H1 (cell line): ENCODE data around the gene ZNF687. TPM values are rescaled to one million over a fixed set of nuclear protein-coding genes. Genes with fewer than 3 reads are reported as not detected.

Experiments used
- CTCF ChIA-PET: fragments of 300-600 bp; sonication (Branson Sonifier 250); formaldehyde crosslinking; loops from one replicate; lab custom pipeline; 2021; ENCODE audit not compliant: partially characterized antibody; lab: Charles Lee
- POLR2A ChIA-PET: fragments of 300-600 bp; sonication (Branson Sonifier 250); formaldehyde crosslinking; loops from one replicate; lab custom pipeline; 2021; ENCODE audit warnings: inconsistent platforms; ENCODE audit not compliant: partially characterized antibody; lab: Charles Lee
- DNase-seq, 2 experiments: peaks; one replicate each; pipeline versions ENCODE4 v3.0.0 to v3.0.0-alpha.2; 2010 to 2022; ENCODE audit warnings: low spot score in 2 of 2, low read depth in 1 of 2, mixed read lengths in 1 of 2
- FAIRE-seq: peaks from 2 replicates; lab custom pipeline; 2011; peaks lifted over from hg19 to GRCh38; lab: Jason Lieb, UNC
- H2AFZ ChIP-seq: 2 replicates; pipeline ENCODE4 v1.8.1; 2012; ENCODE audit warnings: low read length, inconsistent platforms
- H2AK5ac ChIP-seq: 2 replicates; pipeline ENCODE4 v1.6.1; 2013; ENCODE audit warnings: low read depth, low read length
- H2BK120ac ChIP-seq: replicated peaks from 2 replicates; pipeline ENCODE3; 2013; ENCODE audit warnings: low read depth, low read length, inconsistent platforms
- H2BK12ac ChIP-seq: 2 replicates; pipeline ENCODE4 v1.6.1; 2013; ENCODE audit warnings: low read depth, low read length
- H2BK15ac ChIP-seq: 2 replicates; pipeline ENCODE4 v1.6.1; 2013; ENCODE audit warnings: low read length
- H2BK20ac ChIP-seq: 2 replicates; pipeline ENCODE4 v1.6.1; 2013; ENCODE audit warnings: low read length
- H2BK5ac ChIP-seq: 2 replicates; pipeline ENCODE4 v1.6.1; 2013; ENCODE audit warnings: low read depth, low read length
- H3K14ac ChIP-seq: 2 replicates; pipeline ENCODE4 v1.6.1; 2013; ENCODE audit warnings: inconsistent platforms; ENCODE audit not compliant: insufficient read length
- H3K18ac ChIP-seq: 2 replicates; pipeline ENCODE4 v1.6.1; 2013; ENCODE audit warnings: low read length; ENCODE audit errors: extremely low read depth
- H3K23ac ChIP-seq: 2 replicates; pipeline ENCODE4 v1.6.1; 2013; ENCODE audit warnings: inconsistent platforms; ENCODE audit not compliant: insufficient read length
- H3K23me2 ChIP-seq: 2 replicates; pipeline ENCODE4 v1.6.1; 2013; ENCODE audit warnings: low read depth, low read length
- H3K27ac ChIP-seq: 2 replicates; pipeline ENCODE4 v1.6.1; 2011; ENCODE audit warnings: low read depth, low read length, inconsistent platforms
- H3K27me3 ChIP-seq, 4 experiments: replicated peaks in 1 of 4; 1 replicate in 1 of 4; 2 replicates in 3 of 4; pipeline versions ENCODE4 v1.6.1 to v1.8.1; 2011 to 2013; ENCODE audit warnings: low read length in 3 of 4, mild to moderate bottlenecking in 3 of 4, inconsistent platforms in 2 of 4, mixed read lengths in 2 of 4, moderate library complexity in 1 of 4; ENCODE audit not compliant: control insufficient read depth in 3 of 4, insufficient read depth in 3 of 4; ENCODE audit errors: extremely low read depth in 1 of 4
- H3K36me3 ChIP-seq, 4 experiments: 2 replicates each; pipeline versions ENCODE4 v1.6.1 to v1.8.1; 2011 to 2013; ENCODE audit warnings: mild to moderate bottlenecking in 4 of 4, low read length in 3 of 4, moderate library complexity in 2 of 4, control low read depth in 1 of 4, inconsistent platforms in 1 of 4; ENCODE audit not compliant: insufficient read depth in 4 of 4, control insufficient read depth in 2 of 4
- H3K4ac ChIP-seq: replicated peaks from 2 replicates; pipeline ENCODE3; 2013; ENCODE audit warnings: low read length, low read depth, mixed read lengths, inconsistent platforms; ENCODE audit not compliant: insufficient read length
- H3K4me1 ChIP-seq, 4 experiments: replicated peaks in 1 of 4; 1 replicate in 1 of 4; 2 replicates in 3 of 4; pipeline versions ENCODE4 v1.6.1 to v1.8.1; 2011 to 2013; ENCODE audit warnings: low read length in 3 of 4, inconsistent platforms in 2 of 4, mixed read lengths in 1 of 4; ENCODE audit not compliant: insufficient read depth in 4 of 4, control insufficient read depth in 3 of 4
- H3K4me2 ChIP-seq, 2 experiments: 2 replicates each; pipeline versions ENCODE4 v1.6.1 to v1.8.1; 2011 to 2013; ENCODE audit warnings: low read depth in 2 of 2, low read length in 2 of 2, control low read depth in 1 of 2, inconsistent platforms in 1 of 2, mild to moderate bottlenecking in 1 of 2; ENCODE audit not compliant: insufficient read depth in 1 of 2
- H3K4me3 ChIP-seq, 4 experiments: fragments of 200-600, 300-600 bp in 1 of 4; sonication (generic), shearing (Covaris generic), sonication (Bioruptor Twin) in 1 of 4; 2 replicates each; pipeline versions ENCODE4 v1.5.1 to v1.8.1; 2011 to 2016; ENCODE audit warnings: low read length in 4 of 4, low read depth in 3 of 4, control low read depth in 2 of 4, inconsistent platforms in 2 of 4, mild to moderate bottlenecking in 2 of 4, mixed read lengths in 1 of 4, moderate library complexity in 1 of 4; ENCODE audit not compliant: insufficient read depth in 2 of 4; ENCODE audit errors: extremely low read depth in 1 of 4
- H3K56ac ChIP-seq: replicated peaks from 2 replicates; pipeline ENCODE3; 2013; ENCODE audit warnings: low read depth, mild to moderate bottlenecking, mixed read lengths, low read length, inconsistent platforms; ENCODE audit not compliant: insufficient read length
- H3K79me1 ChIP-seq: 2 replicates; pipeline ENCODE4 v1.6.1; 2013; ENCODE audit warnings: low read depth, low read length, control low read depth
- H3K79me2 ChIP-seq, 2 experiments: 2 replicates each; pipeline versions ENCODE4 v1.6.1 to v1.8.1; 2012 to 2013; ENCODE audit warnings: low read length in 2 of 2, mild to moderate bottlenecking in 2 of 2, inconsistent platforms in 1 of 2; ENCODE audit not compliant: insufficient read depth in 2 of 2, control insufficient read depth in 1 of 2
- H3K9ac ChIP-seq, 4 experiments: replicated peaks in 1 of 4; 1 replicate in 1 of 4; 2 replicates in 3 of 4; pipeline versions ENCODE4 v1.6.1 to v1.8.1; 2011 to 2013; ENCODE audit warnings: low read depth in 3 of 4, low read length in 3 of 4, control low read depth in 2 of 4, mild to moderate bottlenecking in 2 of 4, moderate library complexity in 2 of 4, inconsistent platforms in 1 of 4; ENCODE audit errors: extremely low read depth in 1 of 4
- H3K9me3 ChIP-seq, 2 experiments: 2 replicates each; pipeline versions ENCODE4 v1.6.1 to v1.8.1; 2012 to 2013; ENCODE audit warnings: mild to moderate bottlenecking in 2 of 2, moderate library complexity in 2 of 2, control low read depth in 1 of 2, inconsistent platforms in 1 of 2, low read depth in 1 of 2, low read length in 1 of 2, mixed read lengths in 1 of 2; ENCODE audit not compliant: insufficient read depth in 2 of 2
- H4K20me1 ChIP-seq, 2 experiments: replicated peaks in 1 of 2; 2 replicates each; pipeline versions ENCODE3 to v1.8.1; 2011 to 2013; ENCODE audit warnings: inconsistent platforms in 2 of 2, low read length in 2 of 2, mild to moderate bottlenecking in 1 of 2; ENCODE audit not compliant: insufficient read depth in 2 of 2, control insufficient read depth in 1 of 2
- H4K5ac ChIP-seq: 2 replicates; pipeline ENCODE4 v1.6.1; 2013; ENCODE audit warnings: low read length, low read depth, mixed read lengths, inconsistent platforms; ENCODE audit not compliant: insufficient read length
- H4K8ac ChIP-seq: 2 replicates; pipeline ENCODE4 v1.8.0; 2013; ENCODE audit warnings: mild to moderate bottlenecking, moderate library complexity, low read length, inconsistent platforms; ENCODE audit not compliant: insufficient read depth; ENCODE audit errors: extremely low read depth
- H4K91ac ChIP-seq: replicated peaks from 2 replicates; pipeline ENCODE3; 2013; ENCODE audit warnings: low read length, mixed read lengths, inconsistent platforms; ENCODE audit not compliant: insufficient read length
- ATF3 ChIP-seq: IDR thresholded peaks from 2 replicates; pipeline ENCODE4 v1.6.1; 2011; ENCODE audit warnings: low read depth, mild to moderate bottlenecking, low read length; ENCODE audit not compliant: insufficient read depth
- CBX8 ChIP-seq: fragments of 300-800, 300-1000 bp; sonication (generic); IDR thresholded peaks from 2 replicates; pipeline ENCODE4 v1.7.1; 2016; ENCODE audit warnings: low read depth, low read length, borderline replicate concordance
- CHD1 ChIP-seq: IDR thresholded peaks from 2 replicates; pipeline ENCODE4 v1.6.1; 2012; ENCODE audit warnings: low read depth, low read length, improper control_type of control experiment
- RXRA ChIP-seq: IDR thresholded peaks from 2 replicates; pipeline ENCODE4 v1.6.1; 2011; ENCODE audit warnings: low read depth, mild to moderate bottlenecking, low read length, moderate library complexity; ENCODE audit not compliant: insufficient read depth
- SIX5 ChIP-seq: IDR thresholded peaks from 2 replicates; pipeline ENCODE4 v1.6.1; 2011; ENCODE audit warnings: mild to moderate bottlenecking, low read depth, low read length
- SUZ12 ChIP-seq: fragments of 200-600 bp; sonication (generic); IDR thresholded peaks from 2 replicates; pipeline ENCODE4 v1.6.1; 2012; ENCODE audit warnings: mild to moderate bottlenecking, inconsistent platforms, low read length, moderate library complexity, mixed read lengths
- WGBS, 2 experiments: shearing (Covaris generic) in 1 of 2; methylation state at CpG; one replicate each; pipeline versions ENCODE4 v1.1.6 to v1.1.7; 2013 to 2015; ENCODE audit warnings: low lambda C conversion rate in 2 of 2, mixed read lengths in 2 of 2, inconsistent platforms in 1 of 2, low coverage in 1 of 2, missing lambda C conversion rate in 1 of 2; ENCODE audit not compliant: insufficient replicate concordance in 2 of 2, insufficient coverage in 1 of 2, insufficient read length in 1 of 2; ENCODE audit errors: extremely low coverage in 1 of 2, missing lambda C conversion rate in 1 of 2; 5-methylcytosine and 5-hydroxymethylcytosine counted together
- polyA plus RNA-seq, 7 experiments: library from polyadenylated mRNA; depleted of rRNA in 3 of 7; stranded (reverse) in 5 of 7; unstranded in 2 of 7; fragments of >200 nt in 5 of 7; fragments of 200-250 nt in 2 of 7; gene quantifications; 1 replicate in 5 of 7; 2 replicates in 1 of 7; 4 replicates in 1 of 7; pipeline versions ENCODE4 v1.2.1 to v1.2.3, GENCODE V29; 2011 to 2013; ENCODE audit warnings: missing spikeins in 2 of 7, mixed read lengths in 2 of 7
- total RNA-seq: library from RNA; stranded (reverse); fragmentation: NEBNext Ultra II Directional; extraction: Animal tissue kit (Norgen Biotek cat#: 25700); gene quantifications from 2 replicates; pipeline ENCODE4 v1.2.1, GENCODE V29; 2021

ZNF687 gene
- total and polyA plus RNA-seq, 2 of the 8 experiments (the other 6 are each of a cell fraction or from before 2014, with no cell fraction given) = 45.9 to 69.9 TPM

GRCh38 chr1:151265446-151266236, 16.5 kb upstream of the ZNF687 start:
- no peak overlapping the region for H3K14ac ChIP-seq
- POLR2A ChIA-PET = interaction anchor here (1.1 to 8.0 kb wide), 4 partner anchors 11 to 15 kb away, joined by 4 to 46 read pairs (median 7); partner anchors contain the start of genes PSMD4 and ZNF687
- H3K23ac ChIP-seq = no peak overlapping the region
- no peak overlapping the region for H3K4me2 ChIP-seq
- no peak overlapping the region for H3K9ac ChIP-seq
- FAIRE-seq = no peak
- no peak overlapping the region for H2BK5ac ChIP-seq
- H3K36me3 ChIP-seq = peaks cover 15 to 59% (median 38%) of the 10 kb centered on the region in 4 experiments; a peak in 7 of 8 replicates
- H3K27me3 ChIP-seq = no peaks in the 10 kb centered on the region
- H2BK120ac ChIP-seq = no peak overlapping the region
- H3K4me3 ChIP-seq = no peak overlapping the region
- no peaks in the 10 kb centered on the region for H3K9me3 ChIP-seq
- H3K23me2 ChIP-seq = no peaks in the 10 kb centered on the region
- no peak overlapping the region for H2AK5ac ChIP-seq
- no peak overlapping the region for H3K18ac ChIP-seq
- no peak overlapping the region for H3K4ac ChIP-seq
- no peak overlapping the region for H2BK12ac ChIP-seq
- no peak overlapping the region for H2AFZ ChIP-seq
- H4K20me1 ChIP-seq = peaks cover 2 to 3% of the 10 kb centered on the region in 2 experiments
- no peak overlapping the region for H2BK20ac ChIP-seq
- H4K8ac ChIP-seq = no peak overlapping the region
- CTCF ChIA-PET = interaction anchor here (7.7 kb wide), 1 partner anchor 13 kb away, joined by 44 read pairs; no protein-coding TSS in a partner anchor
- H3K79me2 ChIP-seq = peaks cover 0 to 7% of the 10 kb centered on the region in 2 experiments; a peak in 1 of 4 replicates
- H3K27ac ChIP-seq = no peak overlapping the region
- H4K5ac ChIP-seq = no peak overlapping the region
- H3K79me1 ChIP-seq = no peaks in the 10 kb centered on the region
- no peak overlapping the region for H2BK15ac ChIP-seq
- no peaks in the 10 kb centered on the region; a peak in 1 of 7 replicates for H3K4me1 ChIP-seq
- WGBS, 2 experiments = 83% methylated on average over 14 of the region's 14 CpGs; no CpG with 5 or more reads in 1 of the 2 experiments
- DNase-seq = no peak
- H4K91ac ChIP-seq = no peak overlapping the region
- H3K56ac ChIP-seq = no peak overlapping the region
- no peak for TF ChIP-seq CHD1
- no peak for TF ChIP-seq ATF3
- no peak for TF ChIP-seq RXRA
- no peak for TF ChIP-seq SUZ12
- TF ChIP-seq SIX5 = no peak
- TF ChIP-seq CBX8 = no peak
